SKM-1 treated with dmso at 0.1 percent for 144 hours (cell line): ENCODE measurements around the gene TMEM135.

ENCODE experiments used
- DNase-seq: peaks from one replicate; lab custom pipeline; 2025; ENCODE audit not compliant: unreplicated experiment; lab: John Stamatoyannopoulos, UW

The TMEM135 gene

DNA sequence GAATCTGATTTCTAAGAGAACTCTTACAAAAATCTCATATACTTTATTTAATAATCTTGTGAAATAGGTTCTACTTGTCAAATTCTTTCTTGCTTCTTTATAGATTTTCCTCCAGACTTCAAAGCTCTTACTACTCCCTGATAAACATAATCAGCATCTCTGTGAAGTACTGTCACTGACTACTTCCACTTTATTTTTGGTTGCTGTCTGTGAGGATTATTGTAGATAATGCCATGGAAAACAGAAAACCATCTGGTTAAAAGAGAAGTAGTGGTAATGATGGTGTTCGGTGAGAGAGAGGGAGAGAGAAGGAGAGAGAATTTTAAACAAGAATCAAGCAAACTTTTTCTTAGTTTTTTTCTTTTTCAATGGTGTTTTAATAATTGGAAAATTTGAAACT lies 152.3 kb downstream of the TMEM135 start:
- DNase-seq = no peak

DNA sequence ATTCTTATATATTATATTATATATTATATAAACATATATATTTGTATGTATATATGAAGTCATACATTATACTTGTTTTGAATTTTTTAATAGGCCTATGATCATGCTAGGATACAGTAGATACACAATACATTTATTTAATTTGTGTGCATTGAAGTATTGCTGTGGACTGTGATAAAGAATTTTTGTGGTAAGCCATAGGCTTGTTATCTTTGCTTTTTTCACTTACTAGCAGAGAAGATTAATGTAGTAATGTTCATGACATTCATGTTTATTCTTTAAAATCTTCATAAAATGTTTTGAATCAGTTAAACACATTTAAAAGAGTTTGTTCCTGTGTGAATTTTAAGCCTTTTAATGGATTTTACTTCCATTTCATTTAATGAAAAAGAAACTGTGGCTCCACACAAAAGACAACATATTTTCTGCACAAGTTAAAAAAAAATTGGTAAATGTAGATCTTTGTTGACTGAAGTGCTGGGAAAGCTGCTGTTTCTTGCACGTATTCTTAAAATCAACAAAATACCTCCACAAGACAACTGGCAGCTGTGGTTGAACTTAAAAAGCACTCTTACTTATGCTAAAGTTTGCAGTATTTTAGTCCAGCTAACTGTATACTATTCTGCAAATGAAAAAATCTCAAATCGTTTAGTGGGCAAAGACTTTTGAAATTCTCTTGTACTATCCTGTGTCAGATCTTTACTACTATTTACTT lies 156.2 kb downstream of the TMEM135 start:
- DNase-seq = no peak

- no peak for DNase-seq
Measured at GRCh38 chr11:87194985-87195820, 157.5 kb downstream of the TMEM135 start.

DNA sequence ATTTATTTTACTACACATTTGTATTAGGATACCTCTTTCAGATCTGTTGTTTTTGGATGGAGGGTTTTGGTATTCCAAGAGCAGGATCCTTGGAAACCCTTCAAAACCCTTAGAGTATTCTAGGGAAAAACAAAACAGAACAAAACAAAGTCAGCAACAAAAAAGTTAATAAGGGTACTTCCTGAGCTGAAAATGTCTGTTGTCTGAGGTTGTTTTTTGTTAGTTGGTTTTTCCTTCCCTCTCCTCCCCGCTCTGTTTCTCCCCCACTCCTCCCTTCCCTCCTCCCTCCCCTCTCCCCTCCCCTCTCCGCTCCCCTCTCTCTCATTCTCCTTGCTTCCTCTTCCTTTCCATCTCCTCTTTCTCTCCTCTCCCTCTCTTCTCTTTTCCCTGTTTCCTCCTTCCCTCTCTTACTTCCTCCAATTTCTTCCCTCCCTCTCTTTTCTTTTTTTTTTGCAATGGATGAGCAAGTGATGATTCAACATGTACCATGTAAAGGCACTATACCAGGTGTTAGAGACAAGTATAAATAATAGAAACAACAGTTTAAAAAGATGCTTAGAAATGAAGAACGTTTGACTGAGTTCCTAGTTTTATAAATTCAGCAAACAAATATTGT lies 160.6 kb downstream of the TMEM135 start:
- DNase-seq = no peak

- no peak for DNase-seq
Measured at GRCh38 chr11:87201376-87201775, 163.6 kb downstream of the TMEM135 start.

DNA sequence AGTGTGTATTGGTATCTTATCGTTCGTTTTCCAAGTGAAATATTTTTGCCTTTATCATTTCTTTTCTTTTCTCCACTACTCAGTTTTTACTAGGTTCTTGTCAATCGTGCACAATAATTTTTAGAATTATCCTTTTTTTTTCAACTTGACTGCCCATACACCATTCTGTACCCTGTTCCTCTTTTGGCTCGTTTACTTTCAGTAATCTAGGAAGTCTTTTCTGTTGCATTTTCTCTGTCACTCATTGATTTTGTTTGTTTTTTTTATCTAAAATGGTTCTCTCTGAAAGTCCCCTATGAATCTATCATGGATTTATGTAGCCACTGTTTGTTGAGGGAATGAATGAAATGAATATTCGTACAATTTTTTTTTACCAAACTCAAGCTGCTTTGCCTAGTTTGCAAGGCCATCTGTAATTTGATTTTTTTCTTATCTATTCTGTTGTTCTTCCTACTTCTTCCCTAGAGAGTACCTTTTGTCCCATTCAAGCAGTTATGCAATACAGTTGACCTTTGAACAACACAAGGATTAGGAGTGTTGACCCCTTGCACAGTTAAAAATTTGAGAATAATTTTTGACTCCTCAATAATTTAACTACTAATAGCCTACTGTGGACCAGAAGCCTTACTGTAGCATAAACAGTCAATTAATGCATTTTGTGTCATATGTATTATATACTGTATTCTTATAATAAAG lies 166.3 kb downstream of the TMEM135 start:
- no peak for DNase-seq

- DNase-seq = no peak
Measured at GRCh38 chr11:87212891-87213290, 175.2 kb downstream of the TMEM135 start.

DNA sequence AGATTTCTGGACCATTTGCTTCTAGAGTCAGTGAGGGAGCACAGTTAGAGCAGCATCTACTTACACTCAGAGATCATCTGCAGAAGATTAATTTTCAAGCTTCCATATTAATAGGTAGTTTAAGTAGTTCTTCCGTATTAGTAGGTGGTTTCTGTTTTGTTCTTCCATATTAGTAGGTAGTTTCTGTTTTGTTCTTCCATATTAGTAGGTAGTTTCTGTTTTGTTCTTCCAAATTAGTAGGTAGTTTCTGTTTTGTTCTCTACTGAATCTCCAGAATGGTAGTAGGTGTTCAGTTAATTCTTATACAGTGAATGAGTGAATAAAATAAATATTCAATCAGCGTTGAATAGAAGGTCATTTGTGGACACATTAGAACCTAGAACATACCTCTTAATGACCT lies 175.7 kb downstream of the TMEM135 start:
- DNase-seq = no peak

DNA sequence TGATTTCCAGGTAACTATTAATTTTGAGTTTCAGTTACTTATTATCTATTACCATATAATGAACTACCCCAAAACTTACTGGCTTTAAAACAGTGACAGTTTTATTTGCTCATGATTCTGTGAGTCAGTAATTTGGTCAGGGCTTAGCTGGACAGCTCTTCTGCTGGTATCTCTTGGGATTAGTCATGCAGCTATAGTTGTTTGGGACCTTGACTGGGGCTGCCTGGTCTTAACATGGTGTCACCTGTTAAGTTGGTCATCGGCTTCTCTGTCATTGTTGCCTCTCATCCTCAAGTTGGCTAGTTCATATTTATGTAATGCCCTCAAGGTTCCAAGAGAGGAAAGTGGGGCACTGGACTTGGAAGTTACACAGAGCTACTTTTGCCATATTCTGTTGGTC lies 177.5 kb downstream of the TMEM135 start:
- no peak for DNase-seq

DNA sequence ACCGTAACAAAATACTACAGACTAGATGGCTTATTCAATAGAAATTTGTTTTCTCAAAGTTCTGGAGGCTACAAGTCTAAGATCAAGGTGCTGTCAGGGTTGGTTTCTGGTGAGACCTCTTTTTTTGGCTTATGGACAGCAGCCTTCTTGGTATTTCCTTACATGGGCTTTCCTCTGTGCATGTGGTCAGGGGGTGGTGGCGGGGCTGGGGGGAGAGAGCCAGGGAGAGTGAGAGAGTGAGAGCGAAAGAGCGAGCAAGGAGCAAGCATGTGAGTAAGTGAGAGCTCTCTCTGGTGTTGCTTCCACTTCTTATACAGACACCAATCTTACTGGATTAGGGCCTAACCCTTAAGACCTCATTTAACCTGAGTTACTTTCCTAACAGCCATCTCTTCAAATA lies 181.5 kb downstream of the TMEM135 start:
- DNase-seq = no peak

- no peak for DNase-seq
Measured at GRCh38 chr11:87223816-87224215, 186.1 kb downstream of the TMEM135 start.

GRCh38 chr11:87224486-87224885 lies 186.8 kb downstream of the TMEM135 start:
- DNase-seq = no peak

GRCh38 chr11:87228820-87229219 lies 191.1 kb downstream of the TMEM135 start:
- no peak for DNase-seq

GRCh38 chr11:87230995-87231394 lies 193.3 kb downstream of the TMEM135 start:
- no peak for DNase-seq

DNA sequence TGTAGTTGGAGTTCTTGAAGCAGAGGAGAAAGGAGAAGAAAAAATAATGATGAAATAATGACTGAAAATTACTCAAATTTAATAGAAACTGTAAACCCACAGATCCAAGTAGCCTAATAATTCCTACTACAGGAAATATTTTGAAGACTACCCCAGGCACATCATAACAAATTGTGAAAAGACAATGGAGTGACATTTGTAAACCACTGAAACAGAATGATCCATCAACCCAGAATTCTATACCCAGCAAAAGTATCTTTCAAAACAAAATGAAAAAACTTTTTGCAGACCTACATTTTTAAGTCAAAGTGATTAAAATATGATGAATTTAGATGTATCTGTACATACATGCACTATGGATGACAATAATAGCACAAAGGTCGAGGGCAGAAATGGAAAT lies 194.6 kb downstream of the TMEM135 start:
- no peak for DNase-seq

- no peak for DNase-seq
Measured at GRCh38 chr11:87235366-87235765, 197.6 kb downstream of the TMEM135 start.

DNA sequence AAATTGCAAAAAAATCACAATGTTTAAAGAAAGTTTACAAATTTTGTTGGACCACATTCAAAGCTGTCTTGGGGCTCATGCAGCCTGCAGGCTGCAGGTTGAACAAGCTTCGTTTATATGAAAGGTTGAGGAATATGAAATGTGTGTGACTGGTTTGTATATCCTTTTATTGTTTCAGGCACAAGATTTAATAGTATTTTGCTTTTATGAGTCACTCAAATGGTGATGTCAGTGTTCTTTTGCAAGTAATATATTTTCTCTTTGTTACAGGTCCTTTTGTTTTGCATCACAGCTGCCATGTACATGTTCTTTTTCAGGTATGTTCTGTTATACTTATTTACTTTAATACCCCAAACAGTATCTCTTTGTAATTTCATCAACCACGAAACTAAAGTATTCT lies 198.6 kb downstream of the TMEM135 start:
- no peak for DNase-seq

- no peak for DNase-seq
Measured at GRCh38 chr11:87239001-87239400, 201.3 kb downstream of the TMEM135 start.

- DNase-seq = no peak
Measured at GRCh38 chr11:87239531-87239930, 201.8 kb downstream of the TMEM135 start.

- DNase-seq = no peak
Measured at GRCh38 chr11:87251560-87251959, 213.8 kb downstream of the TMEM135 start.

- DNase-seq = no peak
Measured at GRCh38 chr11:87252869-87253268, 215.1 kb downstream of the TMEM135 start.
